HG03135 (cell line): ENCODE measurements around the gene KCNMB4.
"Not testable (repeated sequence)": the region's sequence is repeated elsewhere in the genome, so short reads cannot be mapped to it uniquely, and the experiment has no call there.

Experiments
- ATAC-seq: cut with Tn5 transposase; IDR thresholded peaks from one replicate; pipeline ENCODE4 v1.9.1; 2021; ENCODE audit warnings: mild to moderate bottlenecking, moderate library complexity; ENCODE audit not compliant: unreplicated experiment

KCNMB4 gene

DNA sequence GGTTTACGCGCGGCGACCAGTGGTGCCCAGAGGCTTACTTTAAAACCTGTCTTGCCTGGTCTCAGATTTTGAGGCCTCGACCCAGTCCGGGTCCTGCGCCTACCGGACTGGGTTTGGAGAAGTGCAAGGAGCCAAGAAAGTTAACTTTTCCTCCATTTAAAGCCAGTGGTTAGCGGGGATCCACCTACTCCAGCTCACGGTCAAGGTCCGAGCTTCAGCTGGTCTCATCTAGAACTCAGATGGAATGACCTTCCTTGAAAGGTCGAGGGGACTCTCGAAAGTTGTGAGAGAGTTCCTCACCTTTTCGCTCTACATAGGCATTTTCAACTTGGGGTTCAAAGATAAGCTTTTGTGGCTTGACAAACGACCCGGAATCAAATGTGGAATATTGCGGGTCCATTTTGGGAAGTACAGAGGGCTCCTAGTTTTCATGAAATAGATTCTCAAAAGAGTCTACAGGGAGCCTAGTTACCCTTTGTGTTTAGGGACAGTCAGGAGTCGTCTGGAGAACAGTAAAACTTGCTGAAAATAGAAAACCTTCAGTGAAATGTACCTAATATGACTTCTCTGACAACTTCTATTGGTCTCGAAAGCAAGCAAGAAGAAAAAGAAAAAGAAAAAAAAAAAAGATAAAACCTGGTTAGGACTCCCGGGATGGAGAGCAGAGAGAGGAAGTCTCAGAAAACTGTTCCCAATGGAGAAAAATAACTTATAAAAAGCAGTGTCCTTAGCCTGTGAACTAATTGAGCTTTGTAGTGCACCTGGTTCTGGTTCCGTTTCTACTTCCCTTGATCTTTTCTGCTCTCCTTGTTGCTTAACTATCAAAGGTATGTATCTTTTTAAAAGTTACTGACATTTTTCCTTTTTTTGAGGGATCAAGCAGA is 1.4 kb downstream of the KCNMB4 start:
- no peak for ATAC-seq

DNA sequence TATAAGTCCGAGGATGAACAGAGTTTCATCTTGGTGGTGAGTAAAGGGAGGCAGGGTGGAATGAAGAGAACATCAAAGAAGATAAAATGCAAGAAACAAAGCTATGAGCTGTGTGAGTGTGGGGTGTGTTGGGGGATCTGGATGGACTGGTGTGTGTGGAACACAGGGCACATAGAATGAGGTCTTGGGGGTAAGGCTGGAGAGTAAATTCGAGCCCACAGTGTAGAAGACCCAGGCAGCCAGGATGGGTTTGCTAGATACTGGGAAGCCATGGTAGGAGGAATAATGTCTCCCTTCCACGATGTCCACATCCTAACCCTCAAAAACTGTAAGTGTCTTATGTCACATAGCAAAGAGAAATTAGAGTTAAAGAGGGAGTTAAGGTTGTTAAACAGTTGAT is 6.8 kb downstream of the KCNMB4 start:
- ATAC-seq: no peak

DNA sequence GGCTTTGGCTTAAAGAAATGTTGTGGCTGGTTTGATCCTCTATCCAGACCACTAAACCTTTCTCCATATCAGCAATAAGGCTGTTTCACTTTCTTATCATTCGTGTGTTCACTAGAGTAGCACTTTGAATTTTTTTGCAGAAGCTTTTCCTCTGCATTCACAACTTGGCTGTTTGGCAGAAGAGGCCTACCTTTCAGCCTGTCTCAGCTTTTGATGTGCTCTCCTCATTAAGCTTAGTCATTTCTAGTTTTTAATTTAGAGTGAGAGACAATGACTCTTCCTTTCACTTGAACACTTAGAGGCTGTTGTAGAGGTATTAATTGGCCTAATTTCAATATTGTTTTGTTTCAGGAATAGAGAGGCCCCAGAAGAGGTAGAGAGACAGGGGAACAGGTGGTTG is 13.8 kb downstream of the KCNMB4 start:
- ATAC-seq: no peak

DNA sequence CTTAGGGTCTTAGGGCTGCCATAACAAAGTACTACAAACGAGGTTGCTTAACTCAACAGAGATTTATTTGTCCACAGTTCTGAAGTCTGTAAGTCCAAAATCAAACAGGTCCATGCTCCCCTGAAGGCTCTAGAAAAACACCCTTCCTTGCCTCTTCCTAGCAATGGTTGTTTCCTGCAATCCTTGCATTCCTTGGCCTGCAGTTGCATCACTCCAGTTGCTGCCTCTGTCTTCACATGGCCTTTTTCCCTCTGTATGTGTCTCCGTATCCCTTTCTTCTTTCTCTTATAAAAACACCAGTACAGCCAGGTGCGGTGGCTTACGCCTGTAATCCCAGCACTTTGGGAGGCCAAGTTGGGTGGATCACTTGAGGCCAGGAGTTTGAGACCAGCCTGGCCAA is 17.4 kb downstream of the KCNMB4 start:
- no peak for ATAC-seq

DNA sequence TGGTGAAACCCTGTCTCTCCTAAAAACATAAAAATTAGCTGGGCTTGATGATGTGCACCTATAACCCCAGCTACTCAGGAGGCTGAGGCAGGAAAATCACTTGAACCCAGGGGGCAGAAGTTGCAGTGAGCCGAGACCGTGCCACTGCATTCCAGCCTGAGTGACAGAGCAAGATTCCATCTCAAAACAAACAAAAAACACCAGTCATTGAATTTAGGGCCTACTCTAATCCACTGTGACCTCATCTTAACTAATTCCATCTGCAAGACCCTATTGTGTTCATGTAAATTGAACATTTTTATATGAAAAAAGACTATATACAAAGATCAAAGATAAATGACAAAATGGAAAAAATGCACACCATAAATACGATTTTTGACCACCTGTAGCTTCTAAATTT is 17.8 kb downstream of the KCNMB4 start:
- ATAC-seq: no peak

DNA sequence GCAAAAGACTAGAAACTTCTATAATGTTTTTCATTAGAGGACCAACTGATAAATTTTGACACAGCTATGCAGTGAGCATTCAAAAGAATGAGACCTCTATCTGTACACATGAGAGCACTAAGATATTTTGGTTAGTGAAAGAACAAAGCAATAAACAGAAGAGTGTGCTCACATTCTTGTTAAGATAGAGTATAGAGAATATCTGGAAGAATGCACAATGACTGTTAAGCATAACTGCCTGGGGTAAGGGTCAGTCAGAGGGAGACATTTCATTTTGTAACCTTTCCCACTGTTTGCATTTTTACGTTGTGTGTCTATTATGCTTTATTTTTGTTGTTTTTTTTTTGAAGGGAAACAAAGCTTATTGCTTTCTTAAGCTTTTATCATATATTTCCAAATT is 20.7 kb downstream of the KCNMB4 start:
- ATAC-seq: no peak

DNA sequence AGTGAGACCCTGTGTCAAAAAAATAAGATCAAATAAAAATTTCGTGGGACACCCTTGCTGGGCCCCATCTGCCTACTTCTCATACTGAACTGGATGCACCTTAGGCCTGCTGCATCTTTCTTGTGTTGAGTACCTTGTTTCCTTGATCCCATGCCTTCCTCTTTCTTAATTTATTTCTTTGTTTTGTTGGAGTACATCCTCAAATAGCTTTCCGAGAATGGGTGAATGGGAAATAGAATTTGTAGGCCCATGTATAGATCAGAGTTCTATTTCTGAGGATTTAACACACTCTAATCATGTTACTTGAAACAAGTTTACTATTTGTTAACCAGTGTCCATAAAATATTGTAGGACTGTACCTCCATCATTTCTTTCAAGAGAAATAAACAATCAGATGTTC is 23.6 kb downstream of the KCNMB4 start:
- no peak for ATAC-seq

DNA sequence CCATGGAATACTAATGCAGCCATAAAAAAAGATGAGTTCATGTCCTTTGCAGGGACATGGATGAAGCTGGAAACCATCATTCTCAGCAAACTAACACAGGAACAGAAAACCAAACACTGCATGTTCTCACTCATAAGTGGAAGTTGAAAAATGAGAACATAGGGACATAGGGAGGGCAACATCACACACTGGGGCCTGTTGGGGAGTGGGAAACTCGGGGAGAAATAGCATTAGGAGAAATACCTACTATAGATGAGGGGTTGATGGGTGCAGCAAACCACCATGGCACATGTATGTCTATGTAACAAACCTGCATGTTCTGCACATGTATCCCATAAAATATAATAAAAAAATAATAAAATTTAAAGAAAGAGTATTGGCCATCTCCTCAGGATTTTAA is 26.5 kb downstream of the KCNMB4 start:
- not testable (repeated sequence) for ATAC-seq

DNA sequence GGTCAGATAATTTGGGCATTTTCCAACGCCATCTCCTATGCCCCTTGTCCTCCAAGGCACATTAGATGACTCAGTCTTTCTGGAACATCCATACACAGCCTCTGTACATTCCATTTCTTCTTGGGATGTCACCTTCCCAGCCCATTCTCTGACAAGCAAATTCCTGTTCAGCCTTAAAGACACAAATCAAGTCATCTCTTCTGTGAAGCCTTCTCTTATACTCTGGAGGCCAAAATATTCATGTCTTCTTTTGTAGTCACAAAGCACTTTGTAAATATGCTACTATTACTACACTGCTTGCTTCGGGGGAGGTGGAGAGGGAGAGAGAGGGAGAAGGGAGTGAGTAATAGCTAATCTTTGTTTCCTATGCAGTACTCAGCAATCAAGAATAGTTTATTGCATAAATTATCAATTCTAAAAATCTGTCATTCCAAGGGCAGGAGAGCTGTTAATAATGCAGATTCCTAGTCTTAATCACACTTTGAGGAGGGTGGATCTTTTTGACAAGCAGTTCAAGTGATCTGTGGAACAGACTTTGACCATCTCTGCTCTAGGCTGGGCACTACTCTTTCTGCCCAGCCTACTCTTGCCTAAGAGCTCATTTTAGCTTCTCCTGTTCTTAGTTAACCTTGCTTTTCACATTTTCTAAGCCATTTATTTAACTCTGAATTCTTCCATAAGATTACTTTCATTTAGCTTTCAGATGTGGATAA is 27.9 kb downstream of the KCNMB4 start:
- no peak for ATAC-seq

DNA sequence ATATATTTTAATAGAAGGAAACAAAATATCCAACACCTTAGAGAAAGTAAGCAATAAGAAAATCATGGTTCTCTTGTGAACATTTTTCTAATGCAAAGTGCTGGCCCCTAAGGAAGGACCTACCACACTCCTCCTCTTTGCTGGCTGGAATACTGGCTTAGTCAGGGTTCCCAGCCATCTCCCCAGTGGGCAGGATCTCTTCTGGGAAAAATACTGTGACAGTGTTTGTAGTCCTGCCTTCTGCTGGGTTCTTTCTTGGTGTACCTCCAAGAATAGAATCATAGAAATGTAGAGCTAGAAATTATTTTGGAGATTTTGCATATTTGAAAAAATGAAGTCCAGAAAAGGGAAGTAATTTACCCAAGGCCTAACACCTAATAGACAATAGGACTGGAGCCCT is 31.9 kb downstream of the KCNMB4 start:
- no peak for ATAC-seq

DNA sequence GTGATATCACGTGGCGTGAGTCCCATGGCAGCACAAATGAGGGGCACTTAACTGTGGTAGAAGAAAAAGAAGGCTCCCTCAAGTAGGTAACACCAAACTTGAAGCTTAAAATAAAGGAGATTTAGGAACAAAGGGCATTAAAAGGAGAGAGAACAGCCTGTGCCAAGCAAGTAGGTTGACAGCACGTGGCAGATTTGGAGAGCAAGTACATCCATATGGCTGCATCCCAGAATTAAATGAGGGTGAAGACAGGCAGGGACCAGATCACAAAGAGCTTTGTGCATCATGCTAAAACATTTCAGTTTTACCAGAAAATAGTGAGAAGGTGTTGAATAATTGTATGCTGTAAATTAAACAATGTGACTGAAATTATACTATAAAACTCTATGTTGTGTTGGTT is 32.8 kb downstream of the KCNMB4 start:
- ATAC-seq: no peak

DNA sequence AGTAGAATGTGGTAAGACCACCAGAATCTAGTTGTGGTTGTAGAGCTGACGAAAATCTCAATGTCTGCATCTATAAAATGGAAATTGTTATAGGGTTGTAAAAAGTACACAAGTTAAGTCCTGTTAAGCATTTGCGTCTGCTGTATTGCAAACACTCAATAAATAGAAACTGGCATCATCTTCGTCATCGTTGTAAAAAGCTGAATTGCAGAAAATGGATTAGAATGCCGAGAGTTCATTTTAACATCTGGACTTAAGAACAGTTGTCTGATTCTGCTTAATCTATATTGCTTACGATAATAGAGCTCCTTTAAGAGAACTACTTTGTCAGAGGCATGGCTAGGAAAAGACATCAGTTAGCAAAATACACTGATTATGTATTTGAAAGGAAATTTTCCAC is 33.2 kb downstream of the KCNMB4 start:
- no peak for ATAC-seq

DNA sequence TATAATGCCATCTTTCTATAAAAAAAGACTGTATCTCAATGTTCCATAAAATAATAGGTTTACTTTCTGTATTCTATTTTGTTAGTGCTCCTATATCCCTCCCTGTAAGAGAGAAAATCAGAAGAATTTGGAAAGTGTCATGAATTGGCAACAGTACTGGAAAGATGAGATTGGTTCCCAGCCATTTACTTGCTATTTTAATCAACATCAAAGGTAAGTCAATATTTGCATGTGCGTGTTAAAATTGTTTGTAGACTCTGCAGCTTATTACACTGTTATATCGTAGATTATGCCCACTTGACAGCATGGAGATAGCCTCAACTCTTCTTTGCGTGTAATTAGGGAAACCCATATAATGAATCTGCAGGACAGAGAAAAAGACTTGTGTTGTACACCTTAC is 34.0 kb downstream of the KCNMB4 start:
- no peak for ATAC-seq

DNA sequence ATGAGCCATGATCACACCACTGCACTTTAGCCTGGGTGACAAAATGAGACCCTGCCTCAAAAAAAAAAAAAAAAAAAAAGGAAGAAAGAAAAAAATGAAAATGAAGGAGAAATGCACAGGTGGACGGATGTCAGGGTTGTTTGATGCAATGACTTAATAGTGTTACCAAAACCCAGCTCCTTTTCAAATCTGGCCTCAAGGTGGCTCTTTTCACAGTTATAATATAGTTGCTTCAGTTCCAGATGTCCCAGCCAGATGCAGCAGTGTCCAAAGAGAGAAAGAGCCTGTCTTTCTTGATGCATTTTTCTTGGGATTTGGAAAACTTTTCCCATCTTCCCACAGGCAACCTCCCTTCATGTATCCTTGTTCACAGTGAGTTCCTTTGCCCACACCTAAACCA is 36.5 kb downstream of the KCNMB4 start:
- ATAC-seq: no peak

DNA sequence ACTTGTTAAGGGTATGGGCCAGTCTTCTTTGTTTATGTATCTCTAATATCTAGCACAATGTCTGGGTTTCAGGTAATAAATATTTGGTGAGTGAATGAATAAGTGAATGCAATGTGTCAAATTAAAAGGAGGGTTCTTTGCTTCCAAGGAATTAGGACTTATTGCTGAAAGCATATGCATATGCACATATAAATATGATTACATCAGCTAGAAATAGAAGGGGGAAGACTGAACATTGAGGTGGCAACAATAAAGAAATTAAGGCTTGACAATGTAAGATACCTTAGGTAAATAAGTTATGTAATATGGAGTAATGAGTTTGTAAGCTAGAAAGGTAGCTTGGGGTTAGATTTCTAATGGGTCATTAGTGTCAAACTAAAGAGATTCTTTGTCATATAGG is 37.7 kb downstream of the KCNMB4 start:
- ATAC-seq: no peak

DNA sequence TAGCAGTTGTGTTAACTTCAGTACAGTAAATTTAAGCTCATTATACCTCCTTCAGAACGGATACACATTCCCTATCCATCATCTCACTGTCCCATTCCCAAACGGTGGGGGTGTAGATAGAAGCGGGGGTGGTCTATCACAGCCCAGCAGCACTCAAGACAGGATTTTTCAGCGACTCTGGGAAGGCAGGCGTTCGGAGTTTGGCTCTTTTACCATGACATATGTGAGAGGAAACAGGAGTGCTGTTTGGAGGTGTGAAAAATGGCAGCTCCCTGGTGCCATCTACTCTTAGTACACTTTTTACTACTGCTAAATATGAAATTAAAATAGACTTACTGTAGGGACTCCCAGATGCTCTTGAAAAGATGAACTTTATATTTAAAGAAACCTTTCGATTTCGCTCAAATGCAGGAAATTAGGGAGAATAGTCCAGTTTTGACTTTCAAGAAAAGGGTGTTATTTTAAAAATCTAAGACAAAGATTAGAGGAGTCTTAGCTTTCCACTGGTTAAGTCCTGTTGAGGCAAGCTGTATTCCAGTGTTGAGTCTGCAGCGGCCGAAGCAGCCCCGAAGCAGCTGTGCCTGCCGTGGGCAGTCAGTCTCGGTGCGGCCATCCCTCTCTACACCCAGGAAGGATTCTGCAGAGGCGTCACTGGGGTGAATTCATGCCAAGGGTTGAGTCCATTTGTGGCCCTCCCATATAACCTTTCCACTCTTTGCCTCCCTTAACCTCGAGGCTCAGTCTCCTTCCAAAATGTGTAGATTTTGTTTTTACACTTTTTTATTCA is 42.1 kb downstream of the KCNMB4 start:
- ATAC-seq: no peak

DNA sequence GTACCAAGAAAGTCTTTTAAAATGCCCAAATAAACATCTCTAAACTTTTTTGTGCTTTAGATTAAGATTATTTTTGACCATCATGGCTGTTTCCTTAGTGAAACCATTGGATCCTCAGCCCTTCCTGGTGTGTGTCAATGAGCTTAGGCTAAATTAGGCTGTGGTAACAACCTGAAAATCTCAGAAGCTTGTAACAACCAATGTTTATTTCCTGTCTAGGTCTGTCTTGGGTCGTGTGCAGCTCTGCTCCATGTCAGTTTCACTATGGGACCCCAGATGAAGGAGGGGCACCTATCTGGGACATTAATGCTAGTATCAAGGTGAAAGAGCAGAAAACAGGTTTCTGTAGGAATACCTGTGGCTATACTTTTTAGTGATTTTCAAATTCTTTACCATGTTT is 49.9 kb downstream of the KCNMB4 start:
- ATAC-seq: no peak

DNA sequence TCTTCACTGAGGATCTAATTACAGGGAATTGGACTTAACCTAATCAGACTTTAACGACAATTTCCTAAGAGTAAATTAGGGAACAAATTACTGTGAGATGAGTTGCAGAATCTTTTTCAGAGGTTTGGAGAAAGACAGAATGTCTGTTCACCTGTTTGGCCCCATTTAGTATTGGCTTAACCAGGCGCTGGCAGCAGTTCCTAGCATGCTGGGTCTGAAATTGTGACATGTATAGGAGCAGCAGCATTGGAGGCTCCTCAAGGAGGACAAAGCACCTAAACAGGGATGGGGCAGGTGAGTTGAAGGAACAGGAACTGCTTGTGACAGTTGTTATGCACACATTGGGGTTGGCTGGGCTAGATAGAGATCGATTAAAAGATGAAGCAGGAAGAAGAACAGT is 51.0 kb downstream of the KCNMB4 start:
- no peak for ATAC-seq

DNA sequence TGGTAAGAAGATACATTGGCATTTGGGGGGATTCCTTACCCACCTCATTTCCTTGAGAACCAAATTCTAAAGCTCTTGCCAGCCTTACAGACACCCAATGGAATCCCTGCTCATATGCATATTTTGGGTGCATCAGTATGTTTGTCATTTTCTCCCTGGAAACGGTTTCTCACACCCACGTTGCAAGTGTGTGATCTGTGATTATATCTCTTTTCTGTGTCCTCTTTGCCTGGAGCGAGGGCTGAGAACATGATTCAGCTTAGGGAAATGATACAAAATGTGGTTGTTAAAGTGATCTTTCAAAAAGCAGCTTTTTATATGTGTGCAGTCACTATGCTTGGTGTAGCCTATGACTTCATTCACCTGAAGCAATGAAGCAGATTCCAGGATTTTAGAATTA is 52.0 kb downstream of the KCNMB4 start:
- no peak for ATAC-seq

DNA sequence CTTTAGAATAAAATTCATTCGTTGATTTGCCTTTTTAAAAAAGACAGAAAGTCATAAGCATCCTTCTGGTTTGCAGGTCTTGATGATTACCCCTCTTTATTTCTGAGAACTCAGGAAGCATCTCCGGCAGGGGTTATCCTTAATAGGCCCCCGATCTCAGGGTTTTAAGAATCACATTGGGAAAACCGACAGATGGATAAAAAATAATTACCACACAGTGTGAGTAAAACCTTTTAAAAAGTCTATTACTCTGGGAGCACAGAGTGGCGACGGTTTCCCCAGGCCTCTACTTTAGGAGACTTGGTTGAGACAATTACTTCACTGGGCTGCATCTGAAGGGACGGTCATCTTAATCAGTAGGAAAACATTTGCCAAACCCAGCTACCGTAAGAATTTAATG is 56.5 kb downstream of the KCNMB4 start:
- no peak for ATAC-seq

DNA sequence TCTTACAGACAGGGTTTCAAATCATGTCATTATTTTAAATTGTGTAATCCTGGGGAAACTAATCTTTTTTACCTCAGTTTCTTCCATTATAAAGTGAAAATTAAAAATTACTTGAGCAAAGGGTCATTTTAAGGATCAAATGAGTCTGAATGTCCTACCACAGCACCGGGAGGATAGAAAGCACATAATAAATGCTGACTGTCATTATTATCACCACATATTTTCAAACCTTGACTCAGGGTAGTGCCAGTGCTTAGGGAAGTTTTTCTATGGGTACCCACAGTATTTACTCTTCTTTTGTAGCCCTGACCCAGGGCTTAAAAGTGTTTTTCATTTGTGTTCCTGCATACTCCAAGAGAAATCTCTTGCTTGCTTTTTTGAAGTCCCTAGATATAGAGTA is 60.5 kb downstream of the KCNMB4 start:
- no peak for ATAC-seq

DNA sequence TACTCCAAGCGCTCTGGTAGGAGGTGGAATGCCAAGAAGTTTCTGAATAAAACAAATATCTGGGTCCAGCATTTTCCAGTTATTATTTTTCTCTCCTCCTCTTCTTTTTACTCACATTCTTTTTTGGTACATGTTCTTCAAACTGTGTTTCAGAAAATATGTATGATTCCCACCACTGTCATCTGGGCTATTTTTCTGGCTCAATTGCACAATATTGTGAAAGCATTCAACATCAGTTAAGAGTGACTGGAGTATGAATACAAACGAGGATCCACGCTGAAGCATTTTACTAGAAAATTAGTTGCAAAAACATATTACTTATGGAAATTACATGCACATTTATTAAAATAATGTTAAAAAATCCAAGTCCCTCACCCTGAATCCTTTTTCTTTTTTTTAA is 61.5 kb downstream of the KCNMB4 start:
- ATAC-seq: no peak
